SK-N-MC (cell line): Measurements from ENCODE around the gene NCKAP5.
"Not testable (repeated sequence)": the region's sequence is repeated elsewhere in the genome, so short reads cannot be mapped to it uniquely, and the experiment has no call there.

Source experiments
- DNase-seq: peaks from one replicate; pipeline ENCODE4 v3.0.0-alpha.2; 2011; ENCODE audit warnings: low read depth, low spot score
- H3K27ac ChIP-seq: fragments of 200-600 bp; sonication (generic); 2 replicates; pipeline ENCODE4 v1.5.1; 2016; ENCODE audit warnings: mixed run types
- H3K36me3 ChIP-seq: fragments of 200-600 bp; sonication (generic); 2 replicates; pipeline ENCODE4 v1.6.1; 2017; ENCODE audit warnings: antibody characterized with exemption, low read length, mixed read lengths; ENCODE audit not compliant: insufficient read depth
- H3K4me3 ChIP-seq: fragments of 200-600 bp; sonication (generic); 2 replicates; pipeline ENCODE4 v1.5.1; 2016
- H3K9ac ChIP-seq: fragments of 200-600 bp; sonication (generic); 2 replicates; pipeline ENCODE4 v1.8.0; 2017; ENCODE audit warnings: mixed run types, mixed read lengths; ENCODE audit not compliant: insufficient read length
- H3K9me3 ChIP-seq: fragments of 200-600 bp; sonication (generic); 2 replicates; pipeline ENCODE4 v1.6.1; 2017; ENCODE audit warnings: low read depth, mild to moderate bottlenecking, antibody characterized with exemption, low read length, moderate library complexity, mixed read lengths
- EZH2 ChIP-seq: fragments of 200-600 bp; sonication (generic); IDR thresholded peaks from one replicate; pipeline ENCODE4 v1.6.1; 2017; ENCODE audit warnings: antibody characterized with exemption
- FOXP2 ChIP-seq: optimal IDR thresholded peaks from 2 replicates; pipeline ENCODE3; 2011; ENCODE audit warnings: mild to moderate bottlenecking, moderate library complexity; ENCODE audit not compliant: insufficient read depth; ENCODE audit errors: extremely low read length, control extremely low read depth
- POLR2AphosphoS5 ChIP-seq: IDR thresholded peaks from 2 replicates; pipeline ENCODE4 v1.6.1; 2012; ENCODE audit warnings: mild to moderate bottlenecking, low read depth, low read length, borderline replicate concordance

The NCKAP5 gene

DNA sequence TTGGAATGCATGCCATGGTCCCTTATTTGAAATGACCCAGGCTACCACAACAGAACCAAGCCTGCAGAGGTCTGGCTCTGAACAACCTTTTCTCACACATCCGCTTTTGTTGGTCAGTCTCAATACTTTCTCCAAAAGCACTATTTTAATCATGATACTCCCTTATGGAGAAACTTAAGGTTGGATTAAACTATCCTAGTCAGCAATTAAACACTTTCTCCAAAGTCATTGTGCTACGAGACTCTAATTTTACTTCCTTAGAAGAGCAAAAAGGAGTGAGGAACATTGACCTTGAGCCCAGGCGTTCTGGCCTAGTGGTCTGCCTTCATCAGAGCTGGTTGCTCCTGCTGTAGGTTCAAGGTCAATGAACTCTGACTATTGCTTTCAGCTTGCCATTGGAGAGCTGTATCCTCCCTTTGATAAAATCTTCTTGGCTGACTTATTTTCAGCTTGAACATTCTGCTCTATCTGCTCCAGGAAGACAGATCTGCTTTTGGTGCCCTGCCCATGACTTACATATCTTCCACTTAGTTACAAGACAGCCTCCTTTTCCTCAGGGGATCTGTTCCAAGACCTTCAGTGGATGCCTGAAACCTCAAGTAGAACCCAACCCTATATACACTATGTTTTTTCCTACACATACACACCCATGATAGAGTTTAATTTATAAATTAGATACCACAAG is 91.2 kb downstream of the NCKAP5 start:
- no peak for DNase-seq
- Histone ChIP-seq H3K36me3 (no peaks in the 10 kb centered on the region), H3K4me3 (no peak overlapping the region), H3K9ac (no peak overlapping the region), H3K27ac (no peak overlapping the region), H3K9me3 (no peaks in the 10 kb centered on the region)
- TF ChIP-seq FOXP2 (no peak), POLR2AphosphoS5 (no peak), EZH2 (no peak)

DNA sequence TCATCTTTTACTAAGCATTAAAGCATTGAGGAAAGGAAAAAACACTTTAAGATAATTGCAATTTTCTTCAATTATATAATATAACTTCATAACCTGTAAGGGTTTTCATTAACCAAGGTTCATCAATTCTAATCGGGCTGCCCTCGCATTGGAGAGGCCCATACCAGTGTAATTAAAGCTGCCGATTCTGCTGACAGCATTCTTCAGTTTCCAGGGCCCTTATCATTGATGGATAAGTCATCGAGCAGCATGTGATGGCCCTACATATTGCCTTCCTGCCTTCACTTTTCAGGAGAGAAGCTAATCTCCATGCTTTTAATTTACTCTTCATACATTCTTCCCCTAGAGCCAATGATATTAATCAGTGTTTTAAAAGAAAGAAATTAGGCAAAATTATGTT is 92.0 kb downstream of the NCKAP5 start:
- Histone ChIP-seq H3K9ac (no peak overlapping the region), H3K27ac (no peak overlapping the region), H3K9me3 (no peaks in the 10 kb centered on the region), H3K36me3 (no peaks in the 10 kb centered on the region), H3K4me3 (no peak overlapping the region)
- no peak for TF ChIP-seq FOXP2
- no peak for TF ChIP-seq POLR2AphosphoS5
- TF ChIP-seq EZH2, result no peak
- DNase-seq, result no peak

DNA sequence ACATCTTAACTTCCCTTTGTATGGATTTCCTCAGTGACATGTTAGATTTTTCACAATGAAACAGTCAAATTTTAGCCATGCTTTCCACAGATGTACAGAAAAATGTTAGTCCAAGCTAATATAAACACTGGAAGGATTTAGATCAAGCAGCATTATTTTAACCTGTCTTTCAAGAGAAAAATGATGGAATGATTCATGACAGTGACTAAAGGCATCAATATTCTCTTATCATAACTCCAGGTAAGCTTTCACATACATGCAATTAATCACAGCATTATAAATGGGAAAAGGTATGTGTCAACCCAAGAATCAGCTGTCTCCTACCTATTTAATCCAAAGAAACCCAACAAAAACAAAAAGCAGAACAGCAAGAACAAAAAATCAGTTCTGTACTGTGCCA is 92.7 kb downstream of the NCKAP5 start:
- TF ChIP-seq FOXP2 (no peak), EZH2 (no peak), POLR2AphosphoS5 (no peak)
- Histone ChIP-seq H3K27ac (no peak overlapping the region), H3K36me3 (no peaks in the 10 kb centered on the region), H3K4me3 (no peak overlapping the region), H3K9me3 (no peaks in the 10 kb centered on the region), H3K9ac (no peak overlapping the region)
- DNase-seq, result no peak

DNA sequence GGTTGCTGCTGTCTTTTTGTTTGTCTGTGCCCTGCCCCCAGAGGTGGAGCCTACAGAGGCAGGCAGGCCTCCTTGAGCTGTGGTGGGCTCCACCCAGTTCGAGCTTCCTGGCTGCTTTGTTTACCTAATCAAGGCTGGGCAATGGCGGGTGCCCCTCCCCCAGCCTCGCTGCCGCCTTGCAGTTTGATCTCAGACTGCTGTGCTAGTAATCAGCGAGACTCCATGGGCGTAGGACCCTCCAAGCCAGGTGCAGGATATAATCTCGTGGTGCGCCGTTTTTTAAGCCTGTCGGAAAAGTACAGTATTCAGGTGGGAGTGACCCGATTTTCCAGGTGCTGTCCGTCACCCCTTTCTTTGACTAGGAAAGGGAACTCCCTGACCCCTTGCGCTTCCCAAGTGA is 97.8 kb downstream of the NCKAP5 start:
- not testable (repeated sequence) for H3K4me3 ChIP-seq, H3K9me3 ChIP-seq, H3K9ac ChIP-seq, H3K36me3 ChIP-seq, DNase-seq, H3K27ac ChIP-seq

DNA sequence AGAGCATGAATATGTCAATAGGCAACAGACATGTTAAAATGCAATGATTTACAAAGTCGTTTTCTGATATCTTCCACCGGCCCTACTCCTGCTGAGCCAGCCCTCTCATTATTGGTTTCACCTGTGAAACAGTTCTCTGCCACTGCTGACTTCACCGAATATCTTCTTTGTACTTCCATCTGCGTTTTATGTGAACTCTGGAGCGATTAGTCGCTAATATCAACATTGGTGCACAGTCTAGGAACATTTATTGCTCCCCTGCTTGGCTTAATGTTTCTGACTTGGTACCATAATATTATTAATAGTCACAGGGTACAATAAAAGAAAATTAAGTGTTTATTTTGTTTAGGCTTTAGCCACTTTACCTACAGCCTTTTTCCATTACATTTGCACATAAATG is 105.5 kb downstream of the NCKAP5 start:
- Histone ChIP-seq H3K4me3 (no peak overlapping the region), H3K9ac (no peak overlapping the region), H3K27ac (no peak overlapping the region), H3K9me3 (no peaks in the 10 kb centered on the region), H3K36me3 (no peaks in the 10 kb centered on the region)
- no peak for DNase-seq
- TF ChIP-seq FOXP2 (no peak), EZH2 (no peak), POLR2AphosphoS5 (no peak)

DNA sequence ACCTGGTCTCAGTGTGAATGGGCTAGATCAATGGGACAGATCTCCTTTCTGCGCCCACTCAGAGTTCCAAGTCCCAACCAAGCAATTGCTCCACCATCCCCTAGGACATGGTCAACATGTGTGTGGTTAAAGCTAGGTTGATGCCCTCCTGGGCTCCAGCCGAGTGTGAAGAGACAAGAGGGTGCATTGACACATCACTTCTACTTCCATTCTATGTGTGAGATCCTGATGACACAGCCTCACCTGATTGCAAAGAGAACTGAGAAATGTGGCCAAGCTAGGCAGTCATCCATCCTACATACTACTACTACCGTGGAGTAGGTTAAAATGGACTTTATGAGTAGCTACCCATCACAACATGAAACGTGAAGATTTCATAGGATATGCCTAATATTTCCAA is 106.8 kb downstream of the NCKAP5 start:
- H3K9ac ChIP-seq, result no peak overlapping the region
- TF ChIP-seq POLR2AphosphoS5 (no peak), EZH2 (no peak), FOXP2 (no peak)
- no peak overlapping the region for H3K4me3 ChIP-seq
- no peaks in the 10 kb centered on the region for H3K9me3 ChIP-seq
- no peak for DNase-seq
- H3K27ac ChIP-seq, result no peak overlapping the region
- no peaks in the 10 kb centered on the region for H3K36me3 ChIP-seq

DNA sequence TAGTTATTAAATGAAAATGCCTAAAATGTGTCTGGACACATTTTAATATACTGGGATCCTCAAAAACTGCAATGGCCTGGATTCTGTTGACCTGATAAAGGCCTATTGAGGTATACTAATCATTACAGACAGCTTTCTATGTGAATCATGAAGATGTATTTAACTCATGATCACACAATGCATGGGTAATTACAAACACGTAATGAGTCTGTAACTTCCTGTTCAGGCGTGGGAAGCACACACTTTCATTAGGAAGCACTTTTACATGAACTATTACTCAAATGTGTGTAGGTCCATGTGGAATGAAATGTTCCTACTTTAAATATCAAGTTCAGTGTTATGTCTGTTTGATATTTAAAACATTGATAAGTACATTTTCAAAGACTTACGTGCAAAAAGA is 108.7 kb downstream of the NCKAP5 start:
- H3K9me3 ChIP-seq, result no peaks in the 10 kb centered on the region
- no peak overlapping the region for H3K4me3 ChIP-seq
- no peak overlapping the region for H3K9ac ChIP-seq
- no peak for DNase-seq
- no peak for TF ChIP-seq EZH2
- TF ChIP-seq POLR2AphosphoS5, result no peak
- no peak for TF ChIP-seq FOXP2
- no peak overlapping the region for H3K27ac ChIP-seq
- no peaks in the 10 kb centered on the region for H3K36me3 ChIP-seq

DNA sequence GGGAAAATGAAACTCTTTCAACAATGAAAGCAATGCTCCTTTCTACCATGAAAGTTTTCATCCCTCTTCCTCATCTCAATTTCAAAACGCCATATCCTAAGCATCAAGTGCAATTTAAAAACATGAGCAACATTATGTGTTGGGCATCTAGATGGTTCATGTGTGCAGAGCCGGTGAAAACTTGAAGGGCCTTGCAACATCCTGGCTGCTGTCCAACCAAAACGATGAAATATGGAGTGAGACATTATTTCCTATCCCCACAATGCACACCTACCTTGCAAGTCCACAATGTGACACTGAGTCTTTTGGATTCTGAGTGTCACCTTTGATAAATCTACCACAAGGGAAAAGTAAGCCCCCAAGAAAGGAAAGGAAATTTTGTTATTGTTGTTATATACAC is 110.0 kb downstream of the NCKAP5 start:
- DNase-seq, result no peak
- Histone ChIP-seq H3K27ac (peak overlapping the region; percentile 59), H3K9me3 (no peaks in the 10 kb centered on the region), H3K4me3 (peak overlapping the region; percentile 44; the same call in 1 of the 2 replicates), H3K36me3 (no peaks in the 10 kb centered on the region), H3K9ac (no peak overlapping the region)
- TF ChIP-seq POLR2AphosphoS5, result no peak
- no peak for TF ChIP-seq EZH2
- TF ChIP-seq FOXP2, result no peak

DNA sequence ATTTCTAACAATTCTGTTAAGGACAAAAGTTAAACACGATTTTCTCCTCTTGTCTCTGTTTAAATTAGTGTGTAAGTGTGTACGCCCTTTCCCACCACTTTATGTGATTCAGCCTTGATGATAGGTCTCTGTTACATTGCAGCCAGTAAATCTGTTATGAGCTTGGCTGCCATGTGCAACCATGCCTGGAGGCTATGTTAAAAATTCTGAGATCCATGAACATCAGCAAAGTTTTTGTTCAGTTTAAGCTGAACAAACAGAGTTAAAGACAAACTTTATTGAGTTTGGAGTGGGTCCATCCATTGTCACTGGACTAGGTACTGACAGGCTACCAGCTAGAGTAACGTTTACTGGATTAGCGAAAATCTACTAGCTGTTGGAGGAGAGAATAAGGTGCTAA is 110.4 kb downstream of the NCKAP5 start:
- no peaks in the 10 kb centered on the region for H3K36me3 ChIP-seq
- H3K27ac ChIP-seq, result peak overlapping the region; percentile 59
- H3K4me3 ChIP-seq, result peak overlapping the region; percentile 44; the same call in 1 of the 2 replicates
- H3K9ac ChIP-seq, result no peak overlapping the region
- H3K9me3 ChIP-seq, result no peaks in the 10 kb centered on the region
- TF ChIP-seq FOXP2 (no peak), POLR2AphosphoS5 (no peak; the same call in 1 of the 2 replicates), EZH2 (no peak)
- DNase-seq, result peak; percentile 39
